ENCODE results near the gene UBL3.

Gene UBL3

GRCh38 chr13:29753618-29754472 is 96.6 kb downstream of the UBL3 start:
- DNase-seq: no peak

GRCh38 chr13:29752175-29752574 is 98.2 kb downstream of the UBL3 start:
- DNase-seq: no peak

- no peak for DNase-seq
Measured at GRCh38 chr13:29750183-29750530, 100.3 kb downstream of the UBL3 start.

- no peak for DNase-seq
Measured at GRCh38 chr13:29749401-29750182, 100.8 kb downstream of the UBL3 start.

- no peak for DNase-seq
Measured at GRCh38 chr13:29748097-29748496, 102.3 kb downstream of the UBL3 start.

GRCh38 chr13:29746148-29746677 is 104.2 kb downstream of the UBL3 start:
- no peak for DNase-seq

- DNase-seq: no peak
Measured at GRCh38 chr13:29745704-29746103, 104.7 kb downstream of the UBL3 start.

GRCh38 chr13:29743201-29743786 is 107.1 kb downstream of the UBL3 start:
- DNase-seq: no peak

- DNase-seq: no peak
Measured at GRCh38 chr13:29740961-29741360, 109.5 kb downstream of the UBL3 start.

GRCh38 chr13:29737061-29737460 is 113.4 kb downstream of the UBL3 start:
- DNase-seq: no peak

GRCh38 chr13:29733147-29733611 is 117.2 kb downstream of the UBL3 start:
- DNase-seq: no peak

- DNase-seq: no peak
Measured at GRCh38 chr13:29730253-29730652, 120.2 kb downstream of the UBL3 start.

- DNase-seq: no peak
Measured at GRCh38 chr13:29722415-29722814, 128.0 kb downstream of the UBL3 start.

- DNase-seq: no peak
Measured at GRCh38 chr13:29721766-29722165, 128.7 kb downstream of the UBL3 start.

GRCh38 chr13:29718694-29719093 is 131.7 kb downstream of the UBL3 start:
- no peak for DNase-seq

GRCh38 chr13:29716493-29716892 is 133.9 kb downstream of the UBL3 start:
- no peak for DNase-seq

Measured in stimulated activated CD4-positive, alpha-beta T cell treated with anti-CD3 and anti-CD28 coated beads, Interleukin-2, amount 100 ng/mL, for 48 hours (primary cell).